Right forelimb (tissue), 1 donor: ENCODE results near the gene MYO3B.
"Not testable (repeated sequence)": the region's sequence is repeated elsewhere in the genome, so short reads cannot be mapped to it uniquely, and the experiment has no call there.

ENCODE experiments used
- DNase-seq: peaks from one replicate; pipeline ENCODE4 v3.0.0-alpha.2; 2018

Gene MYO3B

GRCh38 chr2:170263728-170264521 lies 86.0 kb downstream of the MYO3B start:
- DNase-seq, result not testable (repeated sequence)

- DNase-seq, result no peak
Observed at GRCh38 chr2:170264522-170264860, 86.5 kb downstream of the MYO3B start.

DNA sequence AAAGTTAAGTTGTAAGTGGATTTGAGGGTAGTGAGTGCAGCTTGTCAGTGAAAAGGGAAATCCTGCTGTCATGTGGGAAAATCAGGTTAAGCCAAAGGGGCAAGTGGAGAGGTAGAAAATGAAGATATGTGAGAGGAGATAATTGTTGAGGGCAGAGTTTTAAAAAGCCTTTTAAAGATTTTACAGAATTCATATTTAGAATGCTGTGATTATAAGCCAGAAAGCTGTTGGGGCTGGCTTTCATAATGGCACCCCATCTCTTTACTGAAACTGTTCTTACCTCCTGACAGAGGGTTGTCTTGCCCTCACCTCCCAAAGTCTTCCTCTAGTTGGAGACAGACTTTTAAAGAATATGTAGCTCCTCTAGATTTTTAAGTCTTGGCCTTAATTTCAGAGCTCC lies 86.9 kb downstream of the MYO3B start:
- DNase-seq, result no peak

DNA sequence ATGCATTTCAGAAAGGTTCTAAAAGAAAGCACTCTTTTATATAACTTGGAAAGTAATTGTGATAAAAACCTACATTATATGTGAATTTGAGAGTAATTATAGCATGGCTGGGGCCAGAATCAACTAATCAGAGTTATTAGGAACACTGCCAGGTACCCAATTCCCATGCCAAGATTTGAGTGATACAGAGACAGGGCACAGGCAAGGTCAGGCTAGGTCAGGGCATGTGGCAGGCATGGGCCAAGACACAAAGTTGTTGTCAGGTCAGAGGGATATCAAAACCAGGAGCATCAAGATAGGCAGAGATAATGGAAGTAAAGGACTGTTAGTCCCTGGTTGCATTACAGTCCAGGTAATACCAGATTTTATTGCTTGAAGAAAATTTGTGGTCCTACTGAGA lies 87.4 kb downstream of the MYO3B start:
- no peak for DNase-seq

- DNase-seq, result no peak
Observed at GRCh38 chr2:170266358-170266757, 88.4 kb downstream of the MYO3B start.

DNA sequence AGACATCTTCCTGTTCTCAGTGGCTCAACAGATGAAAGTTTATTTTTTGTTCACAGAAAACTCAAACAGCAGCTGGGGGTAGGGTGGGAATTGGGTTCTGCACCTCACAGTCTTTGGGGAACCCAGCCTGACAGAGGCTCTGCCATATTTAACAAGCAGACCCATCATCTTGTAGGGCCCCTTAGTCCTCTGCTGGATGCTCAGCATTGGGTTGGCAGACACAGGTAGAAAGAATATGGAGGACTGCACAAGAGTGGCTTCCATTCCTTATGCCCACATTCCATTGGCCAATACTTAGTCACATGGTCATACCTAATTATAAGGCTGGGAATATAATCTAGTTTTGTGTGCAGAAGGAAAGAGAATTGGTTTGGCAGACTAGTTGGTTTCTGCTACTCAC lies 89.1 kb downstream of the MYO3B start:
- DNase-seq, result no peak

DNA sequence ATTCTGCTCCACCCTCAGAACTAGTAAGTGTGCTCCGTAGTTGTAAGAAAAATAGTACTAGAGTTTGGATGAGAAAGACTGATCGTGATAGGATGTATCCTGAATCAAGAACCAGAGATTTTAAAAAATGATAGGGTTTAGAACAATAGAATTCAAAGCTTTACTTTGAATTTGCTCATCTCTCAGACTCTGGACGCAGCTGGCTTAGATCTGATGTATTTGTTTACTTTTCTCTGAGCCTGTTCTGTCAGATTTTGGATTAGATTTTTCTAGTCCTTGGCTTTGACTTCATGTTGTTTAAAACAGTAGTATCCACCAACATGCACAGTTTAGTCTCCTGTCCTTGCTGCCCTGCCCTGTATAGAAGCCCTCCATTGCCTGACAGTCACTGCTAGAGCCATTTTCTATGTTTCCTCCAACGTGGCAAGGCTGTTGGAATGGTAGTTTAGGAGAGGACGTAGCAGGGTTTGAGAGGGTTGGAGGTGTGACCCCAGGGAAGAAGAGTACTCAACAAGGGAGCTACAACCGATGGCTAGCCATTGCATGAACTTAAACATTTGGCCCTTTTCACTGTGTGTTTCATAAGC lies 92.4 kb downstream of the MYO3B start:
- no peak for DNase-seq

DNA sequence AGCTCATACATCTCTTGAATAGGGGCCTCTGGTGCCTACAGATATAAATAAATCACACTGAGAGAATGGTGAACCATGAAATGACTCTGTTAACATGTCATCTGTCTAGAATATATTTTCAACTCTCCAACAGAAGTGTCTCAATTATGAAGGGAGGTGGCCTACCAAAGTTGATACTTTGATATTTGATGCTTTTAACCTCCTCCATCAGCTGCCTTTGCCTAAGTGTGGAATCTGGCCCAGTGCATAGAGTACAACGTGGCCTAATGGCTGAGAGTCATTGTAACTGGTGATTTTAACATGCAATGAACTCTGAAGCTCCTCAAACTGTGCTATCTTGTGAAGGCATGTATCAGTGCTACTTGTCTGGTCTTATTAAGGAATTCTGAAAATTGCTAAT lies 93.4 kb downstream of the MYO3B start:
- no peak for DNase-seq

DNA sequence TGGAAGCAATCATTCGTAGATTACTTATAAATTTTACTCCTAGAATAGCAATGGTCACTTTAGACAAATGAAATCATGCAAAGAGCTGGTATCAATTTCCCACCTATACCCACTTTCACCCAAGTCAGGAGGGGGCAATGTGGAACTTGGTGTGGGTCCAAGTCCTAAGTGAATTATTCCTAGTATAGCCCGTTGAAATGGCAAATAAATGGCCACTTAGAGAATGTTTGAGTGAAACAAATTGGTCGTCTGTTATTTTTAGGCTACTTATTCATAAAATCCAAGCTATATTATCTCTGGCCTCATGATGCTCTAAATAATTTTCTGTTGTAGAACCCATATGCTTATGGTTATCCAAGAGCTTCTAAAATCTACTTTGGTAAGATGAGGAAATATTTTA lies 98.1 kb downstream of the MYO3B start:
- no peak for DNase-seq

GRCh38 chr2:170276925-170277629 lies 99.1 kb downstream of the MYO3B start:
- no peak for DNase-seq

DNA sequence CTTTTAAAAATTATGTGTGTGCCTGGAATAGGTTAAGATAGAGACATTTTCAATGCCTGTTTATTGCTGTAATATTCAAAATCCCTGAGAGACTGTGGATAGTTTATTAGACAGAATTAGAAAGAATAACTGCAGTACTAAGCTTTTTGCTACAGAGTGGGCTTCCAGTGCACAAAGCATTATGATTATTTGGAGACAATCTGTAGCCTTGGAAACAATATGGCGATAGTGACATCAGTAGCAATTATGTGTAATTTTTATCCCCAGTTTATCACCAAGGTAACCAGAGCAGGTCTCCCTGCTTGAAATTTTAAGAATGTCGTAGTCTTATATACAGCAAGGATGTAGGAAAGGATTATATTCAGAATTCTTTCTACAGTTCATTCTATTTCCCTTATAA lies 100.0 kb downstream of the MYO3B start:
- DNase-seq, result no peak

DNA sequence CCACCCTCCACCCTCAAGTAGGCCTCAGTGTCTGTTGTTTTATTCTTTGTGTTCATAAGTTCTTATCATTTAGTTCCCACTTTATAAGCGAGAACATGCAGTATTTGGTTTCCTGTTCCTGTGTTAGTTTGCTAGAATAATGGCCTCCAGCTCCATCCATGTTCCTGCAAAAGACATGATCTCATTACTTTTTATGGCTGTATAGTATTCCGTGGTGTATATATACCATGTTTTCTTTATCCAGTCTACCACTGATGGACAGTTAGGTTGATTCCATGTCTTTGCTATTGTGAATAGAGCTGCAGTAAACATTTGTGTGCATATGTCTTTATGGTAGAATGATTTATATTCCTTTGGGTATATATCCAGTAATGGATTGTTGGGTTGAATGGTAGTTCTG lies 101.7 kb downstream of the MYO3B start:
- DNase-seq, result not testable (repeated sequence)

- DNase-seq, result no peak
Observed at GRCh38 chr2:170282851-170283250, 104.9 kb downstream of the MYO3B start.

- DNase-seq, result no peak
Observed at GRCh38 chr2:170284205-170284604, 106.3 kb downstream of the MYO3B start.

DNA sequence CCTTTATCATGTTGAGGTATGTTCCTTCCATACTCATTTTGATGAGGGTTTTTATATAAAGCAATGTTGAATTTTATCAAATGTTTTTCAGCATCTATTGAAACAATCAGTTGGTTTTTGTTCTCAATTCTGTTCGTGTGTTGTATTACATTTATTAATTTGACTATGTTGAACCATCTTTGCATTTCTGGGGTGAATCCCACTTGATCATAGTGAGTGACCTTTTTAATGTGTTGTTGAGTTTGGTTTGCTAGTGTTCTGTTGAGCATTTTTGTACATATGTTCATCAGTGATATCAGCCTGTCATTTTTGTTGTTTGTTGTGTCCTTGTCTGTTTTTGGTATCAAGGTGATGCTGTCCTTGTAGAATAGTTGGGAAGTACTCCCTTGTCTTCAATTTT lies 110.9 kb downstream of the MYO3B start:
- DNase-seq, result no peak

GRCh38 chr2:170291474-170291873 lies 113.5 kb downstream of the MYO3B start:
- no peak for DNase-seq

DNA sequence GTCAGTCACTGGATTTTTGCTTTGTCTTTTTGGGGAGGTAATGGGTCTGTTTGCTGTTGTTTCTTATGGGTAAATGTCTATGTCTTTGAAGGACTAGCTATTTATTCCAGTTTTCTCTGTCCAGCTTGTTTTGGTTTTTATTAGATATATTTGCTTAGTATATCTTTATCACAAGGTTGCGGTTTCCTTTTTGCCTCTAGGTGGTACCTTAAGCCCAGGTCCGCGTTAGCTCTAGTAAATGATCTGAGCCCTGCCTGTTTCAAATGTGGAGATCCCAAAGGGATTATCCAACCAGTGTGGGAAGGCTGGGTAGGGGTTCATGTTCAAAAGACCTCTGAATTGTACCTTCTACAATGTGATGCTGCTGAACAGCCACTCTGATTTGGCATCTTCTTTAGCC lies 114.5 kb downstream of the MYO3B start:
- no peak for DNase-seq

GRCh38 chr2:170297496-170297895 lies 119.5 kb downstream of the MYO3B start:
- no peak for DNase-seq

- no peak for DNase-seq
Observed at GRCh38 chr2:170298115-170298514, 120.2 kb downstream of the MYO3B start.

DNA sequence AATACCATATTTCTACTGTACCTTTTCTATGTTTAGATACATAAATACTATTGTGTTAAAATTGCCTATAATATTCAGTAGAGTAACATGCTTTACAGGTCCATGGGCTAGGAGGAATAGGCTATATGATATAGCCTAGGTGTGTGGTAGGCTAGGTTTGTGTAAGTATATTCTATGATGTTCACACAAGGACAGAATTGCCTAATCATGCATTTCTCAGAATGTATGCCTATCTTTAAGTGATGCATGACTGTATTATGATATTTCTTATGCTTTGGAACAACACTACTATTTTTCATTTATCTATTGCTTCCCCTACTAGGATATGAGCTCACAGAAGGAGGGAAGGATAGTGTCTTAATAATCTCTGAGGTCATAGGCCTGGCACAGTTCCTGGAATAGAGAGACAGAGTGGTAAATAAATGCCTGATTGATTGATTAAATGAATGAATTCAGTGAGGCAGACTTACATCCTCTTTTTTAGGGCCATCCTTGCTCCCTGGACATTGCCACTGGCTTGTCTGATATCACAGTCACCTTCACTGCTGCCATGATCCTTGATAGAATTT lies 121.0 kb downstream of the MYO3B start:
- DNase-seq, result no peak

GRCh38 chr2:170300993-170301392 lies 123.0 kb downstream of the MYO3B start:
- no peak for DNase-seq

GRCh38 chr2:170301626-170302025 lies 123.7 kb downstream of the MYO3B start:
- DNase-seq, result no peak

DNA sequence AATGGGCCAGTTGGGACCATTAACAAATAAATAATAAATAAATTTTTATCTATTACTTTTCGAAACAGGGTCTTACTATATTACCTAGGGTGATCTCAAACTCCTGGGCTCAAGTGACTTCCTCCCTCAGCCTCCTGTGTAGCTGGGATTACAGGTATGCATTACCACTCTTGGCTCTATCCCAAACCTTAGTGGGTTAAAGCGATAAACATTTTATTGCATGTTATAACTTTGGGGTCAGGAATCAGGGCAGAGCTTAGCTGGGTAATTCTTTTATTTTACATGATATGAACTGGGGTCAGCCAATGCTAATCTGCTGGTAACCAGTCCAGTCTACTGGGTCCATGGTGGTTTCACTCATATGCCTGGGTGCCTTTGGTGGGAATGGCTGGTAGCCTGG lies 127.8 kb downstream of the MYO3B start:
- no peak for DNase-seq

DNA sequence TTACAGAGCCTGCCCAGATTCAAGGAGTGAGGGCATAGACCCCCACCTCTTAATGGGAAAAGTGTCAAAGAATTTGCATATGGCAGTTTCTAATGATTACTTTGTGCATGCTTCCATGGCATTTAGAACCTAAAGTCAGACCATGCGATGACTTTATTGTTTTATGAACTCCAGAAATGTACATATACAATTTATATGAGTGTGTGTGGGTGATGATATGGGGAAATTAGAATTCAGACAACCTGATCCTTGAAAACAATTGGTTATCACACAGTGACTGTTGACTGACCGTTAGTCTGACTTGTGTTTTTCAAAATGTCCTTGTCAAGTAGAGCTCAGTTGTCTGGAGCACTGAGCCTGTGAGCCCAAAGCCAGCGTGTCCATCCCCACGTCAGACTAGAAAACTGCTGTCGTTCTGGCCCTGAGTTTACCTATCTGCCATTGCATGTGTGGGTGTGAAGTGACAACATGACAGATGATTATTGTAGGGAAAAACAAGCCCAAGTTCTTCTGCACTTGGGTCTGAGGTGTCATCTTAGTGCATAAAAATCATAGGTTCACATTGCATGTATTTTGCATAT lies 128.4 kb downstream of the MYO3B start:
- DNase-seq, result no peak
